Measurements from ENCODE around the gene PARD6G. TPM values are rescaled to one million over a fixed set of nuclear protein-coding genes. Genes with fewer than 3 reads are reported as not detected.
A peak's percentile ranks its signal among the peaks of the same experiment; 100 is the strongest.

PARD6G gene
- total and polyA plus RNA-seq, 2 experiments from 2014 or later, result 8.0 to 8.7 TPM

DNA sequence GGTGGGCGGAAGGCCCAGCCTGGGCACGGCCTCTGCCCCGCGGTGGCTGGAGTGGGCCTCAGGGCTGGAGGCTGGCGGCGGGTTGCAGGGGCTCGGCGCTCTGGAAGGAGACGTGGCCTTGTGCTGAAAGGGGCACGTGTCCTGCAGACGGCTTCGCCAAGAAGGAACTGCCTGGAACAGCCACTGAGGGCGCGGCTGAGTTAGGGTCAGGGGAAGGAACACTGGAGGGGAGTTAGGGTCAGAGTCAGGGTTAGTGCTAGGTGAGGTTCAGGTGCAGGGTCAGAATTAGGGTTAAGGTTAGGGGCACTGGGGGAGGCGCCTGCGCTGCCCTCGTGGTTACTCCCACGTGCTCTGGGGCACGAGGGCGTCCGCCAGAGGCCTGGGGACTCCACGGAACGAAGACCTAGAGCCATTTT lies 139.2 kb downstream of the PARD6G start:
- Histone ChIP-seq H3K4me3 (no peak overlapping the region), H3K4me1 (ENCODE audit: low read depth) (peaks cover 21% of the 10 kb centered on the region), H3K27ac (peak overlapping the region; percentile 95), H3K36me3 (no peaks in the 10 kb centered on the region), H3K9me3 (ENCODE audit: low read depth) (no peaks in the 10 kb centered on the region), H3K27me3 (no peaks in the 10 kb centered on the region)
- TF ChIP-seq, protein P1, sequence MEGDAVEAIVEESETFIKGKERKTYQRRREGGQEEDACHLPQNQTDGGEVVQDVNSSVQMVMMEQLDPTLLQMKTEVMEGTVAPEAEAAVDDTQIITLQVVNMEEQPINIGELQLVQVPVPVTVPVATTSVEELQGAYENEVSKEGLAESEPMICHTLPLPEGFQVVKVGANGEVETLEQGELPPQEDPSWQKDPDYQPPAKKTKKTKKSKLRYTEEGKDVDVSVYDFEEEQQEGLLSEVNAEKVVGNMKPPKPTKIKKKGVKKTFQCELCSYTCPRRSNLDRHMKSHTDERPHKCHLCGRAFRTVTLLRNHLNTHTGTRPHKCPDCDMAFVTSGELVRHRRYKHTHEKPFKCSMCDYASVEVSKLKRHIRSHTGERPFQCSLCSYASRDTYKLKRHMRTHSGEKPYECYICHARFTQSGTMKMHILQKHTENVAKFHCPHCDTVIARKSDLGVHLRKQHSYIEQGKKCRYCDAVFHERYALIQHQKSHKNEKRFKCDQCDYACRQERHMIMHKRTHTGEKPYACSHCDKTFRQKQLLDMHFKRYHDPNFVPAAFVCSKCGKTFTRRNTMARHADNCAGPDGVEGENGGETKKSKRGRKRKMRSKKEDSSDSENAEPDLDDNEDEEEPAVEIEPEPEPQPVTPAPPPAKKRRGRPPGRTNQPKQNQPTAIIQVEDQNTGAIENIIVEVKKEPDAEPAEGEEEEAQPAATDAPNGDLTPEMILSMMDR (IDR thresholded peaks at IDR 0.05; ENCODE audit: low read depth, low read length), result no peak
- DNase-seq (ENCODE audit: low read depth in 1 of 2, low spot score in 1 of 2), result no peak

DNA sequence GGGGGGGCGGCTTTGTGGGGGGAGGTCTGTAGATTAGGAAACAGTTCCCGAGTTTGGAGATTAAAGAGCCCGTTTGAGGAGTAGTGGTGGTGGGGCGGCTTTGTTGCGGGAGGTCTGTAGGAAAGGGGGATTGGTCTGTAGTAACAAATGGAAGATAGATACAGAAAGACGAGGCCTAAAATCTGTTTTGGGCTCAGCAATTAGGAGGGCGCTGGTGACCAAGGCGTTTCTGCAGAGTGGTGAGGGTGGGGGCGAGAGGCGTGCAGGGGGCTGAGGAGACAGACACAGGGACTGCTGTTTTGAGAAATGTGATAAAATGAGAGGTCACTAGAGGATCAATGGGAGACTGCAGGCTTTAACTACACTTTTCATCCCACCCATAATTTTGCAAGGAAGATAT lies 139.9 kb downstream of the PARD6G start:
- no peak overlapping the region for H3K4me3 ChIP-seq

More for the DNA sequence above, 139.9 kb downstream of the PARD6G start:
- Histone ChIP-seq H3K4me1 (ENCODE audit: low read depth) (peaks cover 14% of the 10 kb centered on the region), H3K36me3 (no peaks in the 10 kb centered on the region), H3K27ac (peak overlapping the region; percentile 95), H3K27me3 (no peaks in the 10 kb centered on the region), H3K9me3 (ENCODE audit: low read depth) (no peaks in the 10 kb centered on the region)
- no peak for DNase-seq (ENCODE audit: low read depth in 1 of 2, low spot score in 1 of 2)
- TF ChIP-seq, protein P1 (IDR thresholded peaks at IDR 0.05; ENCODE audit: low read depth, low read length), result no peak

Other genes starting within 250 kb of the PARD6G start
- 27.1 and 45.1 TPM in 2 replicates for gene RBFA, start 213.1 kb downstream of the PARD6G start, total RNA-seq
- 25.2 and 28.4 TPM in 2 replicates for gene RBFA, start 213.1 kb downstream of the PARD6G start, polyA plus RNA-seq
- gene ADNP2, start 138.3 kb downstream of the PARD6G start, total RNA-seq, result 24.8 and 35.8 TPM in 2 replicates
- gene ADNP2, start 138.3 kb downstream of the PARD6G start, polyA plus RNA-seq, result 10.5 and 19.9 TPM in 2 replicates

Data from cardiac muscle cell (in vitro differentiated cells and primary cell).